Glomerular endothelial cell (primary cell): Measurements from ENCODE around the gene TNPO1. TPM values are rescaled to one million over a fixed set of nuclear protein-coding genes. Genes with fewer than 3 reads are reported as not detected.

Experiments used
- DNase-seq: peaks from one replicate; pipeline ENCODE4 v3.0.0-alpha.2; 2011; ENCODE audit warnings: low read depth, low spot score; ENCODE audit errors: extremely low read depth
- total RNA-seq: library from RNA; depleted of rRNA; stranded (reverse); fragments of >200 nt; gene quantifications from 2 replicates; pipeline ENCODE4 v1.2.3, GENCODE V29; 2015

TNPO1 gene
- total RNA-seq, 1 donor from 2014 or later: 199 TPM

GRCh38 chr5:72850113-72850512, 33.7 kb downstream of the TNPO1 start:
- DNase-seq: no peak

- DNase-seq: no peak
Measured at GRCh38 chr5:72852356-72852755, 35.9 kb downstream of the TNPO1 start.

- DNase-seq: no peak
Measured at GRCh38 chr5:72854419-72854818, 38.0 kb downstream of the TNPO1 start.

- no peak for DNase-seq
Measured at GRCh38 chr5:72855821-72856220, 39.4 kb downstream of the TNPO1 start.

GRCh38 chr5:72857396-72857795, 40.9 kb downstream of the TNPO1 start:
- no peak for DNase-seq

- DNase-seq: no peak
Measured at GRCh38 chr5:72859127-72859526, 42.7 kb downstream of the TNPO1 start.

GRCh38 chr5:72860499-72860898, 44.0 kb downstream of the TNPO1 start:
- DNase-seq: no peak

GRCh38 chr5:72871366-72872024, 55.0 kb downstream of the TNPO1 start:
- peak; percentile 65 for DNase-seq

GRCh38 chr5:72878854-72879253, 62.4 kb downstream of the TNPO1 start:
- DNase-seq: no peak

- DNase-seq: no peak
Measured at GRCh38 chr5:72882989-72883388, 66.5 kb downstream of the TNPO1 start.

- DNase-seq: no peak
Measured at GRCh38 chr5:72883850-72884249, 67.4 kb downstream of the TNPO1 start.

GRCh38 chr5:72884892-72885291, 68.4 kb downstream of the TNPO1 start:
- DNase-seq: no peak

- DNase-seq: no peak
Measured at GRCh38 chr5:72885824-72886223, 69.4 kb downstream of the TNPO1 start.

- no peak for DNase-seq
Measured at GRCh38 chr5:72888595-72888994, 72.1 kb downstream of the TNPO1 start.

- no peak for DNase-seq
Measured at GRCh38 chr5:72889324-72889723, 72.9 kb downstream of the TNPO1 start.

- DNase-seq: no peak
Measured at GRCh38 chr5:72892846-72893245, 76.4 kb downstream of the TNPO1 start.

- DNase-seq: no peak
Measured at GRCh38 chr5:72895758-72896157, 79.3 kb downstream of the TNPO1 start.

GRCh38 chr5:72906806-72907205, 90.3 kb downstream of the TNPO1 start:
- DNase-seq: no peak

- DNase-seq: no peak
Measured at GRCh38 chr5:72908664-72909063, 92.2 kb downstream of the TNPO1 start.

- no peak for DNase-seq
Measured at GRCh38 chr5:72917371-72917776, 100.9 kb downstream of the TNPO1 start.

- no peak for DNase-seq
Measured at GRCh38 chr5:72920690-72921502, 104.4 kb downstream of the TNPO1 start.

- DNase-seq: no peak
Measured at GRCh38 chr5:72921886-72922285, 105.4 kb downstream of the TNPO1 start.
